NCI-H2227 (cell line): Measurements from ENCODE around the gene FOXS1.
"Not testable (repeated sequence)": the region's sequence is repeated elsewhere in the genome, so short reads cannot be mapped to it uniquely, and the experiment has no call there.

Experiments used
- DNase-seq: peaks from one replicate; lab custom pipeline; 2025; ENCODE audit not compliant: unreplicated experiment; lab: John Stamatoyannopoulos, UW

The FOXS1 gene

GRCh38 chr20:31824125-31824485 lies 21.3 kb downstream of the FOXS1 start:
- no peak for DNase-seq

DNA sequence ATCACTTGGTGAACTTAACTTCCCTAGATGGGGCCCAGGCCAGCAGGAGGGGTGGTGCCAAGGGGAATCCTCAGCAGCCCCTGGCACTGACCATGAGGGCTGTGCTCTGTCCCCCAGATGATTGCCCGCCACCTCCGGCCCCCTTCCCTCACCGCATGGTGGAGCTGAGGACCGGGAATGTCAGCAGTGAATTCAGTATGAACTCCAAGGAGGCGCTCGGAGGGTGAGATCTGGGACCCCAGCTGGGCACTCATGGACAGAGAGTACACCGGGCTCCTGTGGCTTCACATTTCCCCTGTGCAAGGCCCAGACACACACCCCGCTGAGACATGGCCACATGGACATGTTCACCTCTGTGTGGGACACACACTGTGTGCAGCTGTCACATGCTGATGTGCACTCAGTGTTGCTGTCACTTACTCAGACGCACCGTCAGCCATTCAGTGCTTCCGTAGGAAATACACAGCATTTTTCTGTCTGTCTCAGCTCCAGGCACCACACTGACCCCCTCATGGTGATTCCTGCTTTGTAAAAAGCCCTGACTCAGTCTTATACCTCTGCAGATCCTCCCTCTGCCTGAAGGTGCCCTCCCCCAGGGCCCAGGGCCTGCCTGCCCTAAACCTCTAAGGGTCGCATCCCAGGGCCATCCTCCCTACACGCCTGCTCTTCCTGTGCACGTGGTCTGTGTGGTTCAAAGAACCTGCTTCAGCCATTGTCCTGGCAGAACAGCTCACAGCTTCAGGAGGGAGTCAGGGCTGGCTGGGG lies 21.9 kb downstream of the FOXS1 start:
- DNase-seq = no peak

- DNase-seq = peak; percentile 88
Observed at GRCh38 chr20:31822421-31823330, 22.7 kb downstream of the FOXS1 start.

GRCh38 chr20:31821427-31821826 lies 24.0 kb downstream of the FOXS1 start:
- DNase-seq = no peak

- no peak for DNase-seq
Observed at GRCh38 chr20:31820228-31820627, 25.2 kb downstream of the FOXS1 start.

DNA sequence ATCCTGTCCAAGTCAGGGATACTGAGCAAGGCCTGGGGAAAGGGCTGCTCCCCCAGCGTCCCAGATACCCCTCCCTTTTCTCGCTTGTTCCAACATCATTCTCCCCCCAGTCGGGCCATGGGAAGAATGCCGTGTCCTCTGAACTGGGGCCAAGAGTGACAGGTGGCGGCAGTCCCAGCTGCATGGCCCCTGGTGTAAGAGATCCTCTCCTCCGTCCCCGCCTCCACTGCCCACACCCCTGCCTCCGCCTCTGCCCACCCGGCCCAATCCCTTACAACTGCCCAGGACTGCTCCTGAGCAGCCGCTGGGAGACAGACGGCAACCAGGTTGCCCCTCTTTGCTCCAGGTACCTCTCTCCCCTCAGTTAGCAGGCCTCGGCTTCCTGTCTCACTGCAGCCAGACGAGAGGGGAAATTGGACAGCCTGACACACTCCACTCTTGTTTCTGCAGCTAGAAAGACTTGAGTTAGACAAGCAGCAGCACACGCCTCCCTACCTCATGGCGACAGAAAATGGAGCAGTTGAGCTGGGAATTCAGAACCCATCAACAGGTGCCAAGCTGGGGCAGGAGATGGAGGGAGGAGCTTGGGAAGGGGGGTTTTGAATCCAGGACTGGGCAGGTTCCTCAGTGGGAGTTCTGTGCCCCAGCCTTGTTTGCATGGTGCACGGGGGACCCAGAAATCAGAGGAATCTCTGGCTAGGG lies 26.2 kb downstream of the FOXS1 start, which contains the start of gene MYLK2:
Gene MYLK2, plus strand, starts transcription at position 274 of the 702 bp plus-strand sequence. Its CDS starts 225 bp downstream, at position 499.
- no peak for DNase-seq

- no peak for DNase-seq
Observed at GRCh38 chr20:31818376-31818908, 27.0 kb downstream of the FOXS1 start.

DNA sequence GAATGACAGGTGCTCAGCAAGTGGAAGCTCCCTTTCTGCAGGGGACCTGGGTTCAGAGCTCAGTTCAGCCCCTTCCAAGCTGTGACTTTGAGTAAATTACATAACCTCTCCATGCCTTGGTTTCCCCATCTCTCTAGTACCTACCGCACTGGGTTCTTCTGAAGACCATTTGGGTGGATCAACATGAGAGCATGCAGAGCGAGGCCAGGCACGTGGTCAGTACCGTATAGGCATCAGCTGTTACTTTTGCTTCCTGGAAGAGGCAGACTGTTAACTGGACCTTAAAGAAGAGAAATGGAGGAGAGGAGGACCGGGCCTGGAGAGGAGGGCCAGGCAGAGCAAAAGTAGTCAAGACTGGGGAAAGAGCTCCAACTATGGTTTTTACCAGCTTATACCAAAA lies 27.9 kb downstream of the FOXS1 start:
- no peak for DNase-seq

DNA sequence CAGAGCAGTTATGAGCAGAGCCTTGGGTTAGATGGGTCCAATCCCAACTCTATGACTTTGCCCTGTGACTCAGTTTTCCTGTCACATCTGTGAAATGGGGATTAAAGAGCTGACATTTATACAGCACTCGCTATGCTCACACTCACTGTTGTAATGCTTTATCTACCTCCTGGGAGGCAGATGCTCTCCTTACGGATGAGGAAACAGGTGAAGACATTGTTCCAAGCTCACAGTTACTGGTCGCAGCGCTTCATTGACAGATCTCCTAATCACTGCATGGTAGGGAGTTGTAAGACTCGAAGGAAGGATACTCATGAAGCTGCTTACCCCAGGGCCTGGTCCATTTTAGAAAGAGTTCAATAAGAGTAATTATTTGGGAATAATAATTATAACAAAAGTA lies 29.2 kb downstream of the FOXS1 start:
- no peak for DNase-seq

DNA sequence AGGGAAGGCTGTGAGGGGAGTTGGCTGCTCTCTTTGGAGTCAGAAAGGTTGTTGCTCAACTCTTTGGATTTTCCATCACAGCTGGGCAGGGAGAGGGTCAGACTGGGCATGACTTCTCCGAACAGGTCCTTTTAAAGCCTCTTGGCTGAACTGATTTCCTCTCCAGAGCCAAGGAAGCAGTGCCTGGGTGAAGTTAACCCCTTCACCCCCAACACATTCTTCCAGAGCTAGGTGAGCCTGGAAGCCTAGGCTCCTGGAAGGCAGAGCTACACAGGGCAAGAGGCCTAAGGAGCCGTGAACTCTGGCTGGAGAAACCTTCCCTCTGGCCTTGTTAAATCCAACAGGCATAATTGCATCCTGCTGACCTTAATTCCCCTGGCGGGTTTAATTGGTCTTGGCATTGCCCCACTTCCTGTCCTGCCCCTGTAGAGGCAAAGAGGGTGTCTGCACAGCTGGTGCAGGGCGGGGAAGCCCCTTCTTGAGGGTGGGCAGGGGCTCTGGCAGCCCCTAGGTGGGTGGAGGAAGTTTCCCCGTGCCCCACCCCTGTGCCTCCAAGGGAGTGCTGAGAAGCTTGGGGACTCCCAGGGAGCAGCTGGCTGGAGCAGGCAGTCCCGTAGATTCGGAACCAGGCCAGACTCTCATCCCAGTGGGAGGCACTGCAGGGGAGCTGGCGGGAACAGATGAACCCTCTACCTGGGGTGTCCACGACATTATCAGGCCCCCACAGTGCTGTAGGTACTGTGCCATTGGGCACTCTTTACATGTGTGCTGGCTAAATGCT lies 29.8 kb downstream of the FOXS1 start:
- peak; percentile 32 for DNase-seq

GRCh38 chr20:31814142-31814541 lies 31.3 kb downstream of the FOXS1 start:
- not testable (repeated sequence) for DNase-seq

GRCh38 chr20:31813611-31814010 lies 31.8 kb downstream of the FOXS1 start:
- no peak for DNase-seq

DNA sequence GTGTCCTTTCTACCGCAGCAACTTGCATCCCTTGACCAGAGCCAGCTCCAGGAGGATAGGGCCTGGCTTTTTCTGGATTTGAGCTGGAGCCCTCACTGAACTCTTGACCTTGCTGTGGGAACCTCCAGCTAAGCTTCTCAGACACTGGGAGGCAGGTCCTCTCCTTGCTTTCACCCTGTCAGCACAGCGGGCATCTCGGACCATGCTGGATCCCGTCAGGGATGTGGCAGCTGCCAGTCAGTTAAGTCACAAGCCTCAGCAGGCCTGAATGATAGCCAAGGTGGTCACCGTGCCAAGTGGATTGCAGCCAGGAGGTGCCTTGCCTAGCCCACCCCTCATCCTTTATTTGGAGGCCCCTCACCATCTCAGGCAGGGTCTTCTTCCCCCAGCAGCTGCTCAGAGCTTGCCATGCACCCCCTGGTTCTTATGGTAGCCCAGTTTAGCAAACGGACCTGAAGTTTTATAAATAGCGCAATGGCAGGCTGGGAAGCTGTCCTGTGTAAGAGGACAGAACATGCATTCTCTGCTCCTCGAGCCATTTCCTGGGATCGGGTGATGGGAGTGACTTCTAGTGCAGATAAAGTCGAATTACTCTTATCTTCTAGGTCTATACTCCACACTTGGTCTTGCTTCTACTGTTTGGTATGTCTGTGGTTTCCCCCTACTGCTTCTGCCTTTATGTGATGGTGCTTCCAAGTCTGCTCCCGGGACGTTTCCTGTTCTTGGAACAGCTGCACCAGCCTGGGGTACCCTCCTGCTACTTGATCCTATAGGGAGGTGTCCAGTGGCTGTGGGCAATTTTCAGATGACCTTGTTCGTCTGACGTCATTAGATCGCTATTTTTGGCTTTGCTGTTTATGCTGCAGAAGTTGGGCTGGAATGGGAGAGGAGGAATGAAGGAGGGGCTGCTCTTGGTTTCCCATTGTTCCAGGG lies 33.3 kb downstream of the FOXS1 start:
- peak; percentile 33 for DNase-seq

DNA sequence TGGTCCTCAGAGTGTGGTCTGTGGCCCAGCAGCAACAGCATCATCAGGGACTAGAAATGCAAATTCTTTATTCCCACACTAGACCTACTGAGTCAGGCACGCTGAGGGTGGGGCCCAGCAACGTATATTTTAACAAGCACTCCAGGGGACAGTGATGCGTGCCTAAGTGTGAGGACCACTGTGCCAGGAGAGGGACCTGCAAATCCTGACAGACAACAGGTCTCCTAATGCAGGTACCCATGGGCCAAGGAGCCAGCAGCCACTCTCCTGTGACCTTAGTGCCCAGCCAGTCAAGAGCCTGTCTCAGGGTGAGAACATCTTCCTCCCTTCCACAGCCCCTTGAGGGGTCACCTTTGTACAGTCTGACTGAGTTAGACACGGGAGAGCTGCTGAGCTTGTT lies 34.2 kb downstream of the FOXS1 start:
- no peak for DNase-seq

GRCh38 chr20:31809661-31810060 lies 35.7 kb downstream of the FOXS1 start:
- no peak for DNase-seq

- no peak for DNase-seq
Observed at GRCh38 chr20:31808481-31808880, 36.9 kb downstream of the FOXS1 start.

- no peak for DNase-seq
Observed at GRCh38 chr20:31806564-31807355, 38.6 kb downstream of the FOXS1 start.

- no peak for DNase-seq
Observed at GRCh38 chr20:31803552-31804291, 41.7 kb downstream of the FOXS1 start.
